HEK293 (cell line): Measurements from ENCODE around the gene LHX2.
A peak's percentile ranks its signal among the peaks of the same experiment; 100 is the strongest.

Experiments
- CTCF ChIA-PET: fragments of 350-600 bp; formaldehyde crosslinking; extraction: SDS; loops from one replicate; lab custom pipeline; 2021; ENCODE audit warnings: antibody characterized with exemption; lab: Yijun Ruan, JAX
- POLR2A ChIA-PET: fragments of 300-600 bp; formaldehyde crosslinking; extraction: SDS; loops from one replicate; lab custom pipeline; 2020; ENCODE audit warnings: antibody characterized with exemption, inconsistent platforms; lab: Yijun Ruan, JAX
- H3K27ac ChIP-seq: fragments of 200-500 bp; sonication (Bioruptor generic); 2 replicates; pipeline ENCODE4 v1.5.1; 2014; ENCODE audit warnings: low read depth, low read length, control low read depth, inconsistent platforms; ENCODE audit errors: extremely low read depth
- H3K36me3 ChIP-seq, 2 experiments: fragments of 200-500 bp in 1 of 2; sonication (Bioruptor generic) in 1 of 2; 1 replicate in 1 of 2; 2 replicates in 1 of 2; pipeline ENCODE4 v1.5.1; 2014 to 2017; ENCODE audit warnings: inconsistent platforms in 2 of 2, low read length in 2 of 2; ENCODE audit not compliant: control insufficient read depth in 2 of 2, insufficient read depth in 1 of 2
- H3K4me1 ChIP-seq: fragments of 200-500 bp; sonication (Bioruptor generic); 2 replicates; pipeline ENCODE4 v1.5.1; 2014; ENCODE audit warnings: mild to moderate bottlenecking, low read length, inconsistent platforms; ENCODE audit not compliant: control insufficient read depth, insufficient read depth
- H3K4me3 ChIP-seq: 2 replicates; pipeline ENCODE4 v1.5.1; 2011; ENCODE audit warnings: low read depth, mild to moderate bottlenecking, control low read depth, low read length, moderate library complexity
- H3K9me3 ChIP-seq: fragments of 200-500 bp; sonication (Bioruptor generic); 2 replicates; pipeline ENCODE4 v1.5.1; 2014; ENCODE audit warnings: low read depth, low read length, inconsistent platforms; ENCODE audit not compliant: control insufficient read depth, insufficient read depth
- GLI4 ChIP-seq: fragments of 450-650 bp; formaldehyde crosslinking; IDR thresholded peaks from 2 replicates; pipeline ENCODE4 v1.5.1; 2016; ENCODE audit warnings: missing biosample characterization, missing genetic modification characterization
- SETDB1 ChIP-seq: IDR thresholded peaks from one replicate; pipeline ENCODE4 v1.6.1; 2017; ENCODE audit warnings: mild to moderate bottlenecking, low read length, moderate library complexity, mixed read lengths; ENCODE audit not compliant: insufficient read length
- TCF7L2 ChIP-seq: IDR thresholded peaks from 2 replicates; pipeline ENCODE4 v1.6.1; 2011; ENCODE audit warnings: low read depth, mild to moderate bottlenecking, inconsistent platforms, low read length, moderate library complexity, borderline replicate concordance
- ZBTB17 ChIP-seq: fragments of 450-650 bp; formaldehyde crosslinking; IDR thresholded peaks from 2 replicates; pipeline ENCODE4 v1.5.1; 2016; ENCODE audit warnings: missing biosample characterization, missing genetic modification characterization
- ZFP37 ChIP-seq: fragments of 450-650 bp; formaldehyde crosslinking; IDR thresholded peaks from 2 replicates; pipeline ENCODE4 v1.5.1; 2016; ENCODE audit warnings: missing biosample characterization, missing genetic modification characterization
- ZNF133 ChIP-seq: fragments of 450-650 bp; formaldehyde crosslinking; IDR thresholded peaks from 2 replicates; pipeline ENCODE4 v1.5.1; 2016; ENCODE audit warnings: missing biosample characterization, missing genetic modification characterization
- ZNF394 ChIP-seq: fragments of 450-650 bp; formaldehyde crosslinking; IDR thresholded peaks from 2 replicates; pipeline ENCODE4 v1.5.1; 2016; ENCODE audit warnings: missing biosample characterization, missing genetic modification characterization, mild to moderate bottlenecking, moderate library complexity, borderline replicate concordance
- ZNF529 ChIP-seq: fragments of 450-650 bp; formaldehyde crosslinking; IDR thresholded peaks from 2 replicates; pipeline ENCODE4 v1.5.1; 2017; ENCODE audit warnings: missing genetic modification characterization, missing biosample characterization; ENCODE audit not compliant: insufficient replicate concordance
- ZNF660 ChIP-seq: fragments of 450-650 bp; IDR thresholded peaks from 2 replicates; pipeline ENCODE4 v1.5.1; 2018; ENCODE audit warnings: missing biosample characterization, mild to moderate bottlenecking, missing genetic modification characterization
- ZNF677 ChIP-seq: fragments of 450-650 bp; IDR thresholded peaks from 2 replicates; pipeline ENCODE4 v1.5.0; 2018; ENCODE audit warnings: missing biosample characterization, mild to moderate bottlenecking, missing genetic modification characterization, moderate library complexity
- ZNF768 ChIP-seq: fragments of 450-650 bp; formaldehyde crosslinking; IDR thresholded peaks from 2 replicates; pipeline ENCODE4 v1.5.1; 2018; ENCODE audit warnings: missing biosample characterization, mild to moderate bottlenecking, missing genetic modification characterization
- TF ChIP-seq, protein P1 (sequence below): fragments of 450-650 bp; formaldehyde crosslinking; IDR thresholded peaks from 2 replicates; pipeline ENCODE4 v1.5.1; 2016; ENCODE audit warnings: missing biosample characterization, missing genetic modification characterization
- TF ChIP-seq, protein P2 (sequence below): fragments of 450-650 bp; formaldehyde crosslinking; IDR thresholded peaks from 2 replicates; pipeline ENCODE4 v1.5.1; 2016; ENCODE audit warnings: missing biosample characterization, missing genetic modification characterization
- TF ChIP-seq, protein P3 (sequence below): fragments of 450-650 bp; formaldehyde crosslinking; IDR thresholded peaks from 2 replicates; pipeline ENCODE4 v1.5.1; 2016; ENCODE audit warnings: missing biosample characterization, missing genetic modification characterization, low read depth
- TF ChIP-seq, protein P4 (sequence below): fragments of 450-650 bp; formaldehyde crosslinking; IDR thresholded peaks from 2 replicates; pipeline ENCODE4 v1.5.1; 2016; ENCODE audit warnings: missing biosample characterization, missing genetic modification characterization, borderline replicate concordance

The LHX2 gene

DNA sequence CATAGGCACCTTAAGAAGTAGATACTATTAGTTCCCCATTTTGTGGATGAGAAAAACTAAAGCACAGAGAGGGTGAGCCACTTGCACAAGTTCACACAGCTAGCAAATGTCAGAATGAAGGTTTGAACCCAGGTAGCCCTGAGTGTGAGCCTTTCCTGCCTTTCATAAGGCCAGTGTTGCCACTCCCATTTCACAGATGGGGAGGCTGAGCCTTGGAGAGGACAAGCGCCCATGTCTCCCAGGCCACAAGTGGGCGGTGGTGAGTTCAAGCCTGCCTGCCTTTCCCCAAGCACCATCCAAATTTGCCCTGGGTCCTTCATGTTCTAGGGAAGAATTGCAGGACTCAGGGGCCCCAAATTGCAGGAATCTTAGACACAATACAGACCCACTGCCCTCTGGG is 50.6 kb downstream of the LHX2 start:
- H3K27ac ChIP-seq, result no peak overlapping the region
- ChIA-PET POLR2A (no interaction called here), CTCF (no interaction called here)
- H3K4me3 ChIP-seq, result no peak overlapping the region
- TF ChIP-seq ZNF768 (tag by site-specific recombination) (0 out of 2 replicates have a peak, but pooled peaks have one; percentile 30), TCF7L2 (no peak)
- TF ChIP-seq, all 188 proteins: peak for 1
- H3K9me3 ChIP-seq, result no peaks in the 10 kb centered on the region
- H3K36me3 ChIP-seq, result no peaks in the 10 kb centered on the region
- H3K4me1 ChIP-seq, result no peaks in the 10 kb centered on the region

DNA sequence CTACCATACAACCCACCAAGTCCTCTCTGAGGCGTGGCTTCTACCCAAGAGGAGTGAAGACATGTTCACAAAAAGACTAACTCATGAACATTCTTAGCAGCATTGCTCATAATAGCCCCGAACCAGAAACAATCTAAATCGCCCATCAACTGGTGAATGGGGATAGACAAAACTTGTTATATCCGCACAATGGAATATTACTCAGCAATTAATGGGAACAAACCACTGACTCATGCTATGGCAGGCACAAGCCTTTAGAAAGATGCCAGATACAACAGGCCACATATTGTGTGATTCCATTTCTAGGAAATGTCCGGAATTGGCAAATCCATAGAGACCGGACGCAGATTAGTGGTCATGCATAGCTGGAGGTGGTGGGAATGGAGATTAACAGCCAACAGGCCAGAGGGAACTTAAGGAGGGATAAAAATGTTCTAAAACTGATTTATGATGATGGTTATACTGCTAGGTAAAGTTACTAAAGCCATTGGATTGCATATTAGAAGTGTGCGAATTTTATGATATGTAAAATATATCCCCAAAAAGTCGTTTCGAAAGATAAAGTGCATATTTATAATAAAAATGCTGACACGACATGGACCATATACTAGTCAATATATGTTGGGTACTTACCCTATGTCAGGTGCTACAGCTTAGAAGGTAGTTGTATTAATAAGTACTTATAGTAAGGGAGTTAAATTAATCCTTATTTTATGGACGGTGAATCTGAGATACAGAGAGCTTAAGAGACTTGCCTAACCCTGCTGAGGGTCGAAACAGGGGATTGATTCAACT is 55.4 kb downstream of the LHX2 start:
- TF ChIP-seq ZNF394, result no peak
- TF ChIP-seq ZFP37 (tag by site-specific recombination), result no peak
- TF ChIP-seq, protein P1, sequence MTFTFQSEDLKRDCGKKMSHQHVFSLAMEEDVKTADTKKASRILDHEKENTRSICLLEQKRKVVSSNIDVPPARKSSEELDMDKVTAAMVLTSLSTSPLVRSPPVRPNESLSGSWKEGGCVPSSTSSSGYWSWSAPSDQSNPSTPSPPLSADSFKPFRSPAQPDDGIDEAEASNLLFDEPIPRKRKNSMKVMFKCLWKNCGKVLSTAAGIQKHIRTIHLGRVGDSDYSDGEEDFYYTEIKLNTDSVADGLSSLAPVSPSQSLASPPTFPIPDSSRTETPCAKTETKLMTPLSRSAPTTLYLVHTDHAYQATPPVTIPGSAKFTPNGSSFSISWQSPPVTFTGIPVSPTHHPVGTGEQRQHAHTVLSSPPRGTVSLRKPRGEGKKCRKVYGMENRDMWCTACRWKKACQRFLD, result no peak
- TF ChIP-seq, protein P2, sequence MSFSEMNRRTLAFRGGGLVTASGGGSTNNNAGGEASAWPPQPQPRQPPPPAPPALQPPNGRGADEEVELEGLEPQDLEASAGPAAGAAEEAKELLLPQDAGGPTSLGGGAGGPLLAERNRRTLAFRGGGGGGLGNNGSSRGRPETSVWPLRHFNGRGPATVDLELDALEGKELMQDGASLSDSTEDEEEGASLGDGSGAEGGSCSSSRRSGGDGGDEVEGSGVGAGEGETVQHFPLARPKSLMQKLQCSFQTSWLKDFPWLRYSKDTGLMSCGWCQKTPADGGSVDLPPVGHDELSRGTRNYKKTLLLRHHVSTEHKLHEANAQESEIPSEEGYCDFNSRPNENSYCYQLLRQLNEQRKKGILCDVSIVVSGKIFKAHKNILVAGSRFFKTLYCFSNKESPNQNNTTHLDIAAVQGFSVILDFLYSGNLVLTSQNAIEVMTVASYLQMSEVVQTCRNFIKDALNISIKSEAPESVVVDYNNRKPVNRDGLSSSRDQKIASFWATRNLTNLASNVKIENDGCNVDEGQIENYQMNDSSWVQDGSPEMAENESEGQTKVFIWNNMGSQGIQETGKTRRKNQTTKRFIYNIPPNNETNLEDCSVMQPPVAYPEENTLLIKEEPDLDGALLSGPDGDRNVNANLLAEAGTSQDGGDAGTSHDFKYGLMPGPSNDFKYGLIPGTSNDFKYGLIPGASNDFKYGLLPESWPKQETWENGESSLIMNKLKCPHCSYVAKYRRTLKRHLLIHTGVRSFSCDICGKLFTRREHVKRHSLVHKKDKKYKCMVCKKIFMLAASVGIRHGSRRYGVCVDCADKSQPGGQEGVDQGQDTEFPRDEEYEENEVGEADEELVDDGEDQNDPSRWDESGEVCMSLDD, result no peak
- no peak for TF ChIP-seq SETDB1
- no peak for TF ChIP-seq ZNF529 (tag by site-specific recombination)
- TF ChIP-seq, protein P3, sequence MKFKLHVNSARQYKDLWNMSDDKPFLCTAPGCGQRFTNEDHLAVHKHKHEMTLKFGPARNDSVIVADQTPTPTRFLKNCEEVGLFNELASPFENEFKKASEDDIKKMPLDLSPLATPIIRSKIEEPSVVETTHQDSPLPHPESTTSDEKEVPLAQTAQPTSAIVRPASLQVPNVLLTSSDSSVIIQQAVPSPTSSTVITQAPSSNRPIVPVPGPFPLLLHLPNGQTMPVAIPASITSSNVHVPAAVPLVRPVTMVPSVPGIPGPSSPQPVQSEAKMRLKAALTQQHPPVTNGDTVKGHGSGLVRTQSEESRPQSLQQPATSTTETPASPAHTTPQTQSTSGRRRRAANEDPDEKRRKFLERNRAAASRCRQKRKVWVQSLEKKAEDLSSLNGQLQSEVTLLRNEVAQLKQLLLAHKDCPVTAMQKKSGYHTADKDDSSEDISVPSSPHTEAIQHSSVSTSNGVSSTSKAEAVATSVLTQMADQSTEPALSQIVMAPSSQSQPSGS, result no peak
- TF ChIP-seq ZNF677 (tag by site-specific recombination), result no peak
- TF ChIP-seq ZNF133 (tag by site-specific recombination), result no peak
- TF ChIP-seq GLI4 (tag by site-specific recombination), result no peak
- TF ChIP-seq ZNF660 (tag by site-specific recombination), result no peak
- Histone ChIP-seq H3K27ac (no peak overlapping the region), H3K9me3 (no peaks in the 10 kb centered on the region), H3K4me1 (no peaks in the 10 kb centered on the region), H3K36me3 (no peaks in the 10 kb centered on the region), H3K4me3 (no peak overlapping the region)
- CTCF ChIA-PET, result no interaction called here
- POLR2A ChIA-PET, result no interaction called here

DNA sequence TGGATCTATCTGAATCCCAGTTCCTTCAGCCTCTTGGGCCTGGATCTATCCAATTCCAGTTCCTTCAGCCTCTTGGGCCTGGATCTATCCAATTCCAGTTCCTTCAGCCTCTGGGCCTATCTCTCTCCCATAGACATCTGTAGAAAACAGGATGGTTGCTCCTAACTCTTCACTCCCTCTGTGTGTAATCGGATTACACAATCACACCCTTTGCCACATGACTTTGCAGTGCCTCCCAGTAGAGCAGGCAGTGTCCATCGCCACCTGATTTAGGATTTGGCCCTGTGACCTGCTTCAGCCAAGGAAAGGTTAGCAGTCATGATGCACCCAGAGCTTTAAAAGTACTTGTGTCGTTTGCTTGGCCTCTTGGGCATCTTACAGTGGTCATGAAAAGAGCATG is 56.7 kb downstream of the LHX2 start:
- Histone ChIP-seq H3K4me3 (no peak overlapping the region), H3K36me3 (no peaks in the 10 kb centered on the region), H3K27ac (no peak overlapping the region), H3K4me1 (no peaks in the 10 kb centered on the region)
- CTCF ChIA-PET, result no interaction called here
- POLR2A ChIA-PET, result no interaction called here
- TF ChIP-seq, protein P4, sequence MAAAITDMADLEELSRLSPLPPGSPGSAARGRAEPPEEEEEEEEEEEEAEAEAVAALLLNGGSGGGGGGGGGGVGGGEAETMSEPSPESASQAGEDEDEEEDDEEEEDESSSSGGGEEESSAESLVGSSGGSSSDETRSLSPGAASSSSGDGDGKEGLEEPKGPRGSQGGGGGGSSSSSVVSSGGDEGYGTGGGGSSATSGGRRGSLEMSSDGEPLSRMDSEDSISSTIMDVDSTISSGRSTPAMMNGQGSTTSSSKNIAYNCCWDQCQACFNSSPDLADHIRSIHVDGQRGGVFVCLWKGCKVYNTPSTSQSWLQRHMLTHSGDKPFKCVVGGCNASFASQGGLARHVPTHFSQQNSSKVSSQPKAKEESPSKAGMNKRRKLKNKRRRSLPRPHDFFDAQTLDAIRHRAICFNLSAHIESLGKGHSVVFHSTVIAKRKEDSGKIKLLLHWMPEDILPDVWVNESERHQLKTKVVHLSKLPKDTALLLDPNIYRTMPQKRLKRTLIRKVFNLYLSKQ (tag by site-specific recombination), result no peak
- TF ChIP-seq ZBTB17, result 0 out of 2 replicates have a peak, but pooled peaks have one; percentile 14
- TF ChIP-seq, all 188 proteins: peak for 1
- H3K9me3 ChIP-seq, result no peaks in the 10 kb centered on the region
